Mammary epithelial cell (primary cell): ENCODE results near the gene VGLL1.

Experiments
- EZH2 ChIP-seq: IDR thresholded peaks from 2 replicates; pipeline ENCODE4 v1.6.1; 2012; ENCODE audit warnings: low read length, inconsistent platforms, borderline replicate concordance
- TF ChIP-seq, protein P1 (sequence below), 2 donors: IDR thresholded peaks in 1 of 2; conservative IDR thresholded peaks in 1 of 2; 2 replicates each; pipeline ENCODE4 v1.5.1; 2011 to 2012; ENCODE audit warnings: inconsistent platforms in 2 of 2, low read length in 2 of 2, mild to moderate bottlenecking in 2 of 2, control low read depth in 1 of 2, low read depth in 1 of 2; ENCODE audit not compliant: insufficient read depth in 1 of 2; ENCODE audit errors: extremely low read depth in 1 of 2

DNA sequence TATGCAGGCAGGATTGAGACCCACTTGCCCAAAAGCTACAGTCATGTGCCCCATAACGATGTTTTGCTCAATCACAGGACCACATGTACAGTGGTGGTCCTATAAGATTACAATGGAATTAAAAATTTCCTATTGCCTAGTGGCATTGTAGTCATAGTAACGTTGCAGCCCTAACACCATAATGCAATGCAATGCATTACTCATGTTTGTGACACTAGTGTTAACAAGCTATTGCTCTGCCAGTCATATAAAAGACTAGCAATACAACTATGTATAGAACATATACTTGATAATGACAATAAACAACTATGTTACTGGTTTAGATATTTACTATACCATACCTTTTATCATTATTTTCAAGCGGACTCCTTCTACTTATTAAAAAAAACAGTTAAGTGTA lies 50.6 kb downstream of the VGLL1 start:
- TF ChIP-seq, protein P1, sequence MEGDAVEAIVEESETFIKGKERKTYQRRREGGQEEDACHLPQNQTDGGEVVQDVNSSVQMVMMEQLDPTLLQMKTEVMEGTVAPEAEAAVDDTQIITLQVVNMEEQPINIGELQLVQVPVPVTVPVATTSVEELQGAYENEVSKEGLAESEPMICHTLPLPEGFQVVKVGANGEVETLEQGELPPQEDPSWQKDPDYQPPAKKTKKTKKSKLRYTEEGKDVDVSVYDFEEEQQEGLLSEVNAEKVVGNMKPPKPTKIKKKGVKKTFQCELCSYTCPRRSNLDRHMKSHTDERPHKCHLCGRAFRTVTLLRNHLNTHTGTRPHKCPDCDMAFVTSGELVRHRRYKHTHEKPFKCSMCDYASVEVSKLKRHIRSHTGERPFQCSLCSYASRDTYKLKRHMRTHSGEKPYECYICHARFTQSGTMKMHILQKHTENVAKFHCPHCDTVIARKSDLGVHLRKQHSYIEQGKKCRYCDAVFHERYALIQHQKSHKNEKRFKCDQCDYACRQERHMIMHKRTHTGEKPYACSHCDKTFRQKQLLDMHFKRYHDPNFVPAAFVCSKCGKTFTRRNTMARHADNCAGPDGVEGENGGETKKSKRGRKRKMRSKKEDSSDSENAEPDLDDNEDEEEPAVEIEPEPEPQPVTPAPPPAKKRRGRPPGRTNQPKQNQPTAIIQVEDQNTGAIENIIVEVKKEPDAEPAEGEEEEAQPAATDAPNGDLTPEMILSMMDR (conservative IDR thresholded peaks at IDR 0.05 in 1 of 2, IDR thresholded peaks at IDR 0.05 in 1 of 2; ENCODE audit: extremely low read depth in 1 of 2, insufficient read depth in 1 of 2, low read depth in 1 of 2, low read length in 2 of 2), result no peak
- TF ChIP-seq EZH2, result no peak
